ENCODE measurements around the gene TBPL1. TPM values are rescaled to one million over a fixed set of nuclear protein-coding genes. Genes with fewer than 3 reads are reported as not detected.

Gene TBPL1
- polyA plus RNA-seq, 1 experiment: 71.2 TPM

- CTCF ChIA-PET: interaction anchor here (1.5 to 6.0 kb wide), 5 partner anchors 17 to 142 kb away, joined by 4 to 37 read pairs (median 9); no protein-coding TSS in a partner anchor
- POLR2A ChIA-PET: no interaction called here
- H3K27me3 ChIP-seq (ENCODE audit: control insufficient read depth, insufficient read depth, low read length): no peaks in the 10 kb centered on the region
- H3K27ac ChIP-seq (ENCODE audit: low read depth, low read length): no peak overlapping the region
- H3K9me3 ChIP-seq (ENCODE audit: control insufficient read depth, insufficient read depth, low read length): no peaks in the 10 kb centered on the region
- H3K4me3 ChIP-seq (ENCODE audit: low read depth, low read length): no peak overlapping the region
- TF ChIP-seq CTCF (IDR thresholded peaks at IDR 0.05; ENCODE audit: low read depth, low read length): no peak
- no peak for DNase-seq (ENCODE audit: low read depth, low spot score)
Observed at GRCh38 chr6:133955582-133956415, 2.8 kb downstream of the TBPL1 start.

- ChIA-PET CTCF (interaction anchor here (1.6 to 6.0 kb wide), 3 partner anchors 17 to 141 kb away, joined by 7 to 37 read pairs (median 35); no protein-coding TSS in a partner anchor), POLR2A (no interaction called here)
- no peak for TF ChIP-seq CTCF (IDR thresholded peaks at IDR 0.05; ENCODE audit: low read depth, low read length)
- Histone ChIP-seq H3K27me3 (ENCODE audit: control insufficient read depth, insufficient read depth, low read length) (no peaks in the 10 kb centered on the region), H3K4me3 (ENCODE audit: low read depth, low read length) (no peak overlapping the region), H3K9me3 (ENCODE audit: control insufficient read depth, insufficient read depth, low read length) (no peaks in the 10 kb centered on the region), H3K27ac (ENCODE audit: low read depth, low read length) (no peak overlapping the region)
- DNase-seq (ENCODE audit: low read depth, low spot score): no peak
Observed at GRCh38 chr6:133956416-133957049, 3.5 kb downstream of the TBPL1 start.

- Histone ChIP-seq H3K9me3 (ENCODE audit: control insufficient read depth, insufficient read depth, low read length) (no peaks in the 10 kb centered on the region), H3K27ac (ENCODE audit: low read depth, low read length) (no peak overlapping the region), H3K27me3 (ENCODE audit: control insufficient read depth, insufficient read depth, low read length) (no peaks in the 10 kb centered on the region), H3K4me3 (ENCODE audit: low read depth, low read length) (no peak overlapping the region)
- ChIA-PET CTCF (interaction anchor here (1.3 to 2.0 kb wide), 3 partner anchors 16 to 140 kb away, joined by 3 to 13 read pairs (median 6); no protein-coding TSS in a partner anchor), POLR2A (no interaction called here)
- no peak for DNase-seq (ENCODE audit: low read depth, low spot score)
- no peak for TF ChIP-seq CTCF (IDR thresholded peaks at IDR 0.05; ENCODE audit: low read depth, low read length)
Observed at GRCh38 chr6:133957227-133957626, 4.2 kb downstream of the TBPL1 start.

- POLR2A ChIA-PET: no interaction called here
- CTCF ChIA-PET: interaction anchor here (1.3 to 2.0 kb wide), 4 partner anchors 15 to 139 kb away, joined by 3 to 17 read pairs (median 10); no protein-coding TSS in a partner anchor
Observed at GRCh38 chr6:133957780-133958242, 4.8 kb downstream of the TBPL1 start.

More at GRCh38 chr6:133957780-133958242, 4.8 kb downstream of the TBPL1 start:
- no peak for DNase-seq (ENCODE audit: low read depth, low spot score)
- Histone ChIP-seq H3K9me3 (ENCODE audit: control insufficient read depth, insufficient read depth, low read length) (no peaks in the 10 kb centered on the region), H3K27me3 (ENCODE audit: control insufficient read depth, insufficient read depth, low read length) (no peaks in the 10 kb centered on the region), H3K4me3 (ENCODE audit: low read depth, low read length) (no peak overlapping the region), H3K27ac (ENCODE audit: low read depth, low read length) (no peak overlapping the region)
- no peak for TF ChIP-seq CTCF (IDR thresholded peaks at IDR 0.05; ENCODE audit: low read depth, low read length)
